Right kidney (tissue), 1 donor: Measurements from ENCODE around the gene APCDD1L.

Experiments
- DNase-seq: peaks from one replicate; pipeline ENCODE4 v3.0.0-alpha.2; 2016

The APCDD1L gene

GRCh38 chr20:58492074-58492718 is 23.0 kb downstream of the APCDD1L start:
- no peak for DNase-seq

- no peak for DNase-seq
Measured at GRCh38 chr20:58486207-58486606, 29.0 kb downstream of the APCDD1L start.

- DNase-seq = no peak
Measured at GRCh38 chr20:58485393-58485792, 29.8 kb downstream of the APCDD1L start.

- DNase-seq = no peak
Measured at GRCh38 chr20:58483470-58483869, 31.7 kb downstream of the APCDD1L start.

- no peak for DNase-seq
Measured at GRCh38 chr20:58483051-58483450, 32.1 kb downstream of the APCDD1L start.

GRCh38 chr20:58482416-58482815 is 32.8 kb downstream of the APCDD1L start:
- DNase-seq = no peak

- peak; percentile 65 for DNase-seq
Measured at GRCh38 chr20:58481481-58482021, 33.6 kb downstream of the APCDD1L start.

GRCh38 chr20:58480551-58481336 is 34.5 kb downstream of the APCDD1L start:
- DNase-seq = no peak

GRCh38 chr20:58479726-58480440 is 35.3 kb downstream of the APCDD1L start:
- DNase-seq = no peak

GRCh38 chr20:58478141-58478805 is 36.9 kb downstream of the APCDD1L start:
- DNase-seq = no peak

- no peak for DNase-seq
Measured at GRCh38 chr20:58475466-58475865, 39.7 kb downstream of the APCDD1L start.

- no peak for DNase-seq
Measured at GRCh38 chr20:58473453-58474425, 41.5 kb downstream of the APCDD1L start.

- no peak for DNase-seq
Measured at GRCh38 chr20:58472273-58473018, 42.8 kb downstream of the APCDD1L start.

GRCh38 chr20:58471193-58472164 is 43.7 kb downstream of the APCDD1L start:
- DNase-seq = no peak

GRCh38 chr20:58470336-58471192 is 44.6 kb downstream of the APCDD1L start:
- no peak for DNase-seq

- no peak for DNase-seq
Measured at GRCh38 chr20:58469616-58470015, 45.6 kb downstream of the APCDD1L start.

GRCh38 chr20:58467572-58468527 is 47.3 kb downstream of the APCDD1L start:
- DNase-seq = no peak
